Smooth muscle cell (in vitro differentiated cells): Measurements from ENCODE around the gene ZNF576. TPM values are rescaled to one million over a fixed set of nuclear protein-coding genes. Genes with fewer than 3 reads are reported as not detected.
"Not testable (repeated sequence)": the region's sequence is repeated elsewhere in the genome, so short reads cannot be mapped to it uniquely, and the experiment has no call there.

Experiments used
- DNase-seq: peaks from one replicate; lab custom pipeline; 2025; ENCODE audit not compliant: unreplicated experiment; lab: John Stamatoyannopoulos, UW
- H2AFZ ChIP-seq: fragments of 200-600 bp; sonication (generic); 2 replicates; pipeline ENCODE4 v1.6.0; 2016; ENCODE audit warnings: antibody characterized with exemption, low read depth, mild to moderate bottlenecking
- H3F3A ChIP-seq: fragments of 200-600 bp; sonication (generic); 2 replicates; pipeline ENCODE4 v1.6.0; 2017; ENCODE audit warnings: antibody characterized with exemption, low read depth
- H3K27ac ChIP-seq: fragments of 200-600 bp; sonication (generic); 2 replicates; pipeline ENCODE4 v1.5.1; 2016; ENCODE audit warnings: low read depth, mild to moderate bottlenecking
- H3K27me3 ChIP-seq: fragments of 200-600 bp; sonication (generic); 2 replicates; pipeline ENCODE4 v1.6.1; 2016; ENCODE audit warnings: low read depth, mild to moderate bottlenecking
- H3K36me3 ChIP-seq: fragments of 200-600 bp; sonication (generic); 2 replicates; pipeline ENCODE4 v1.5.1; 2016; ENCODE audit warnings: low read depth
- H3K4me1 ChIP-seq: fragments of 200-600 bp; sonication (generic); 2 replicates; pipeline ENCODE4 v1.5.1; 2016; ENCODE audit warnings: low read depth
- H3K4me2 ChIP-seq: fragments of 200-600 bp; sonication (generic); 2 replicates; pipeline ENCODE4 v1.6.0; 2016; ENCODE audit warnings: mild to moderate bottlenecking
- H3K4me3 ChIP-seq: fragments of 200-600 bp; sonication (generic); 2 replicates; pipeline ENCODE4 v1.5.1; 2016; ENCODE audit warnings: mild to moderate bottlenecking
- H3K79me2 ChIP-seq: fragments of 200-600 bp; sonication (generic); 2 replicates; pipeline ENCODE4 v1.6.0; 2016; ENCODE audit warnings: low read depth, mild to moderate bottlenecking
- H3K9ac ChIP-seq: fragments of 200-600 bp; sonication (generic); 2 replicates; pipeline ENCODE4 v1.6.0; 2016; ENCODE audit warnings: low read depth
- H3K9me3 ChIP-seq: fragments of 200-600 bp; sonication (generic); replicated peaks from 2 replicates; pipeline ENCODE4 v1.5.1; 2016; ENCODE audit warnings: low read depth
- H4K20me1 ChIP-seq: fragments of 200-600 bp; sonication (generic); 2 replicates; pipeline ENCODE4 v1.6.0; 2016; ENCODE audit warnings: low read depth
- WGBS: methylation state at CpG from one replicate; pipeline ENCODE4 v1.1.7; 2016; ENCODE audit warnings: low lambda C conversion rate; 5-methylcytosine and 5-hydroxymethylcytosine counted together
- polyA plus RNA-seq: library from polyadenylated mRNA; unstranded; fragments of >200 nt; fragmentation: Nextera tagmentation; extraction: Ambion mirVana; gene quantifications from 2 replicates; pipeline ENCODE4 v1.2.1, GENCODE V29; 2016
- total RNA-seq: library from RNA; depleted of rRNA; stranded (reverse); fragments of >200 nt; gene quantifications from 2 replicates; pipeline ENCODE4 v1.2.3, GENCODE V29; 2014
- TF ChIP-seq, protein P1 (sequence below): fragments of 200-600 bp; sonication (generic); IDR thresholded peaks from 2 replicates; pipeline ENCODE4 v1.5.1; 2017; ENCODE audit warnings: borderline replicate concordance, mild to moderate bottlenecking, antibody characterized with exemption; ENCODE audit not compliant: insufficient read depth, poor library complexity, severe bottlenecking

Gene ZNF576
- total and polyA plus RNA-seq, 2 experiments from 2014 or later: 2.7 to 13.7 TPM

DNA sequence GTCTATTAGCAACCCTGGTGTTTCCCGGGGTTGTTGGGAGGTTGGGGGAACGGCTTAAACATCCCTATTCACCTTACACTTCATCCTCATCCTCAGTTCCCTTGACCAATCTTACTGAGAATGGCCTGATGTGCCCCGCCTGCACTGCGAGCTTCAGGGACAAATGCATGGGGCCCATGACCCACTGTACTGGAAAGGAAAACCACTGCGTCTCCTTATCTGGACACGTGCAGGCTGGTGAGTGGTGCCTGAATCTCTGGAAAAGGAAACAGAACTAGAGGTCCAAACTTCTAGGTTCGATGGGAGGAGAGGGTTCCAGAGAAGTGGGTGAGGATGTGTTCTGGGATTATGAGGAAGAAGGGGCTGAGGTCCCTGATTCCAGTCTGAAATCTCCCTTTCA, 14.9 kb upstream of the ZNF576 start:
- TF ChIP-seq, protein P1, sequence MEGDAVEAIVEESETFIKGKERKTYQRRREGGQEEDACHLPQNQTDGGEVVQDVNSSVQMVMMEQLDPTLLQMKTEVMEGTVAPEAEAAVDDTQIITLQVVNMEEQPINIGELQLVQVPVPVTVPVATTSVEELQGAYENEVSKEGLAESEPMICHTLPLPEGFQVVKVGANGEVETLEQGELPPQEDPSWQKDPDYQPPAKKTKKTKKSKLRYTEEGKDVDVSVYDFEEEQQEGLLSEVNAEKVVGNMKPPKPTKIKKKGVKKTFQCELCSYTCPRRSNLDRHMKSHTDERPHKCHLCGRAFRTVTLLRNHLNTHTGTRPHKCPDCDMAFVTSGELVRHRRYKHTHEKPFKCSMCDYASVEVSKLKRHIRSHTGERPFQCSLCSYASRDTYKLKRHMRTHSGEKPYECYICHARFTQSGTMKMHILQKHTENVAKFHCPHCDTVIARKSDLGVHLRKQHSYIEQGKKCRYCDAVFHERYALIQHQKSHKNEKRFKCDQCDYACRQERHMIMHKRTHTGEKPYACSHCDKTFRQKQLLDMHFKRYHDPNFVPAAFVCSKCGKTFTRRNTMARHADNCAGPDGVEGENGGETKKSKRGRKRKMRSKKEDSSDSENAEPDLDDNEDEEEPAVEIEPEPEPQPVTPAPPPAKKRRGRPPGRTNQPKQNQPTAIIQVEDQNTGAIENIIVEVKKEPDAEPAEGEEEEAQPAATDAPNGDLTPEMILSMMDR: no peak
- Histone ChIP-seq H3K4me1 (no peaks in the 10 kb centered on the region), H3K79me2 (peaks cover under 1% of the 10 kb centered on the region), H3F3A (no peaks in the 10 kb centered on the region), H3K4me3 (no peak overlapping the region), H2AFZ (no peak overlapping the region), H3K36me3 (no peaks in the 10 kb centered on the region), H3K27ac (no peak overlapping the region), H3K9ac (no peak overlapping the region), H3K9me3 (no peaks in the 10 kb centered on the region), H3K27me3 (no peaks in the 10 kb centered on the region), H4K20me1 (no peaks in the 10 kb centered on the region), H3K4me2 (peak overlapping the region; percentile 82)
- 74% methylated on average over 7 of the region's 7 CpGs for WGBS
- no peak for DNase-seq

DNA sequence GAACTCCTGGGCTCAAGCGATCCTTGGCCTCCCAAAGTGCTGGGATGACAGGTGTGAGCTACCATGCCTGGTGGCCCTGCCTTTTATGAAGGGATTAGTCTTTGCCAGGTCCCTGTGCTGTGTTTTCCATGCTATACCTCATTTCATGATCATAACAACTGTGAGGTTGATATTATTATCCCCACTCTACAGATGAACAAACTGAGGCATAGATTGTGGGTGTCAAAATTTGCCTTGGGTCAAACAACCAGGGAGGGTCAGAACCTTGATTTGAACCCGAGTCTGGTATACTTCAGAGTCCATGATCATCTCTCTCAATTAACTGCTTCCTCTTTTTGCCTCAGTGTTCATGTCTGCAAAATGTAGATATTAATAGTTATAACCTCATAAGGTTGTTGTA, 13.9 kb upstream of the ZNF576 start:
- Histone ChIP-seq H3F3A (no peaks in the 10 kb centered on the region), H4K20me1 (peaks cover 5% of the 10 kb centered on the region), H3K79me2 (peaks cover 6% of the 10 kb centered on the region), H2AFZ (no peak overlapping the region), H3K27me3 (no peaks in the 10 kb centered on the region), H3K9ac (no peak overlapping the region), H3K4me3 (no peak overlapping the region), H3K4me1 (no peaks in the 10 kb centered on the region), H3K9me3 (no peaks in the 10 kb centered on the region), H3K27ac (no peak overlapping the region), H3K36me3 (no peaks in the 10 kb centered on the region), H3K4me2 (no peak overlapping the region)
- 92% methylated on average over 2 of the region's 2 CpGs for WGBS
- TF ChIP-seq, protein P1: no peak
- no peak for DNase-seq

DNA sequence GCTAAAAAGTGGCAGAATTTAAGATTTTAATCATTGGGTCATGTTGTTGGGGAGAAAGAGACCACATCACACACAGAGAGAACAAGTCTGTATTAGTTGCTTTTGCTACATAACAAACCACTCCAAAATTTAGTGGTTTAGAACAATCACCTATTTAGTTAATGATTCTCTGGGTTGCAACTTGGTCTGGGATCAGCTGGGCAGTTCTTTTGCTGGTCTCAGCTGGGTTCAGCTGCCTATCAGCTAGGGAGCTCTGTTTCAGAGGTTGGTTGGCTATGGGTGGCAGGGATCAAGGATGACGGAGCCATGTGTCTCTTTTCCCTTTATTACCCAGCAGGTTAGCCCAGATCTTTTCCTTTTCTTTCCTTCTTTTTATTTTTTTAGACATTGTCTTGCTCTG, 11.9 kb upstream of the ZNF576 start:
- peaks cover 6% of the 10 kb centered on the region for H4K20me1 ChIP-seq
- H3K4me3 ChIP-seq: no peak overlapping the region
- TF ChIP-seq, protein P1: no peak
- no peaks in the 10 kb centered on the region for H3K36me3 ChIP-seq
- H3K79me2 ChIP-seq: peaks cover 6% of the 10 kb centered on the region
- H3K9ac ChIP-seq: no peak overlapping the region
- 80% methylated on average over 1 of the region's 1 CpG for WGBS
- no peak overlapping the region for H3K27ac ChIP-seq
- H2AFZ ChIP-seq: no peak overlapping the region
- H3K4me2 ChIP-seq: no peak overlapping the region
- H3K27me3 ChIP-seq: no peaks in the 10 kb centered on the region
- no peaks in the 10 kb centered on the region for H3K9me3 ChIP-seq
- no peaks in the 10 kb centered on the region for H3F3A ChIP-seq
- H3K4me1 ChIP-seq: no peaks in the 10 kb centered on the region
- DNase-seq: no peak

DNA sequence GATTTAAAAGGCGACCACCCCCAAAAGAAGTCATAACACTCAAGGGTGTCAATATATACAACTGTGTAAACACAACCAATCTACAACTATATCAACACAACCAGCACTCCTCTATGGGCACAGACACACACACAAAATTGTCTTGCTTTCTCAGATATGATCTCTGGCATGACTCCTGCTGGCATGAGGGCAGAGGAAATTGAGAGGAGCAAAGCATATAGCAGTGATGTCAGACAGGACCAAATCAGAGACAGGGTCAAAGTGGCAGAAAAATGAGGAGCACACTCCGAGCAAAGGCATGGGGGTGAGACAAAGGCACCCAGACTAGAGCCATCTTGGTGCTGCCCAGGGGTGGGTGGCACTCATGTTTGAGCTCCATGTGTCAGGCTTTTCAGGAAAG, 10.0 kb upstream of the ZNF576 start:
- TF ChIP-seq, protein P1: no peak
- no peaks in the 10 kb centered on the region for H3K4me1 ChIP-seq
- H3K4me2 ChIP-seq: no peak overlapping the region
- no peaks in the 10 kb centered on the region for H3F3A ChIP-seq
- peaks cover 13% of the 10 kb centered on the region for H3K79me2 ChIP-seq
- H3K27me3 ChIP-seq: no peaks in the 10 kb centered on the region
- DNase-seq: no peak
- peaks cover 24% of the 10 kb centered on the region for H4K20me1 ChIP-seq
- no peak overlapping the region for H3K9ac ChIP-seq
- WGBS: 75% methylated on average over 2 of the region's 2 CpGs
- no peak overlapping the region for H3K27ac ChIP-seq
- H3K4me3 ChIP-seq: no peak overlapping the region
- H2AFZ ChIP-seq: no peak overlapping the region
- no peaks in the 10 kb centered on the region for H3K9me3 ChIP-seq
- no peaks in the 10 kb centered on the region for H3K36me3 ChIP-seq

DNA sequence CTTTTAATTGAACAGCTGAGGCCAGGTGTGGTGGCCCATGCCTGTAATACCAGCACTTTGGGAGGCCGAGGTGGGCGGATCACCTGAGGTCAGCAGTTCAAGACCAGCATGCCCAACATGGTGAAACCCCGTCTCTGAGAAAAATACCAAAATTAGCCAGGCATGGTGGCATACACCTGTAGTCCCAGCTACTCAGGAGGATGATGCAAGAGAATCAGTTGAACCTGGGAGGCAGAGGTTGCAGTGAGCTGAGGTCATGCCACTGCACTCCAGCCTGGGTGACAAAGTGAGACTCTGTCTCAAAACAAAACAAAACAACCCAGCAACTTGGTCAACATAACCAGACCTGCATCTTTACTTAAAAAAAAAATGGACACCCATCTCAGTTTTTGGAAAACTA, 9.4 kb upstream of the ZNF576 start:
- peaks cover 16% of the 10 kb centered on the region for H3K79me2 ChIP-seq
- not testable (repeated sequence) for H2AFZ ChIP-seq, DNase-seq, H3K4me3 ChIP-seq, H3K27me3 ChIP-seq, H3K4me1 ChIP-seq, H3K9ac ChIP-seq, H3K27ac ChIP-seq, H3F3A ChIP-seq, H3K9me3 ChIP-seq, H3K36me3 ChIP-seq, H3K4me2 ChIP-seq
- peaks cover 31% of the 10 kb centered on the region for H4K20me1 ChIP-seq
- WGBS: 97% methylated on average over 3 of the region's 3 CpGs
